ENCODE results near the gene DOLK.
A peak's percentile ranks its signal among the peaks of the same experiment; 100 is the strongest.

- TF ChIP-seq CTCF (IDR thresholded peaks at IDR 0.05) (peak; percentile 91), EP300 (IDR thresholded peaks at IDR 0.05; ENCODE audit: borderline replicate concordance in 1 of 2, low read depth in 1 of 2, low read length in 1 of 2) (no peak), POLR2AphosphoS5 (IDR thresholded peaks at IDR 0.05; ENCODE audit: low read depth, low read length) (no peak), NRF1 (IDR thresholded peaks at IDR 0.05; ENCODE audit: low read depth, low read length) (no peak), TEAD4 (IDR thresholded peaks at IDR 0.05; ENCODE audit: borderline replicate concordance, insufficient read depth) (no peak), RAD21 (IDR thresholded peaks at IDR 0.05; ENCODE audit: low read length) (peak; percentile 89), TAF1 (IDR thresholded peaks at IDR 0.05; ENCODE audit: borderline replicate concordance, low read depth, low read length) (no peak), RCOR1 (IDR thresholded peaks at IDR 0.05; ENCODE audit: low read length) (no peak)
Observed at GRCh38 chr9:128927731-128928411, 19.5 kb downstream of the DOLK start.
